ENCODE measurements around the gene SH3RF2.

Gene SH3RF2

DNA sequence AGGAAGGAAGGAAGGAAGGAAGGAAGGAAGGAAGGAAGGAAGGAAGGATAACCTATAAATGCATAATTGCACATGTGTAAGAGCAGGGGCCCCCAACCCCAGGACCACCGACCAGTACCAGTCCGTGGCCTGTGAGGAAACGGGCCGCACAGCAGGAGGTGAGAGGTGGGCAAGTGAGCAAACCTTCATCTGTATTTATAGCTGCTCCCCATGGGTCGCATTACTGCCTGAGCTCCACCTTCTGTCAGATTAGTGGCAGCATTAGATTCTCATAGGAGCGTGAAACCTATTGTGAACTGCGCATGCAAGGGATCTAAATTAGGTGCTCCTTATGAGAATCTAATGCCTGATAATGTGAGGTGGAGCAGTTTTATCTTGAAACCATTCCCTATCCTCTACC is 66.1 kb downstream of the SH3RF2 start:
- no peak for DNase-seq (ENCODE audit: extremely low spot score)
- TF ChIP-seq, protein P1, sequence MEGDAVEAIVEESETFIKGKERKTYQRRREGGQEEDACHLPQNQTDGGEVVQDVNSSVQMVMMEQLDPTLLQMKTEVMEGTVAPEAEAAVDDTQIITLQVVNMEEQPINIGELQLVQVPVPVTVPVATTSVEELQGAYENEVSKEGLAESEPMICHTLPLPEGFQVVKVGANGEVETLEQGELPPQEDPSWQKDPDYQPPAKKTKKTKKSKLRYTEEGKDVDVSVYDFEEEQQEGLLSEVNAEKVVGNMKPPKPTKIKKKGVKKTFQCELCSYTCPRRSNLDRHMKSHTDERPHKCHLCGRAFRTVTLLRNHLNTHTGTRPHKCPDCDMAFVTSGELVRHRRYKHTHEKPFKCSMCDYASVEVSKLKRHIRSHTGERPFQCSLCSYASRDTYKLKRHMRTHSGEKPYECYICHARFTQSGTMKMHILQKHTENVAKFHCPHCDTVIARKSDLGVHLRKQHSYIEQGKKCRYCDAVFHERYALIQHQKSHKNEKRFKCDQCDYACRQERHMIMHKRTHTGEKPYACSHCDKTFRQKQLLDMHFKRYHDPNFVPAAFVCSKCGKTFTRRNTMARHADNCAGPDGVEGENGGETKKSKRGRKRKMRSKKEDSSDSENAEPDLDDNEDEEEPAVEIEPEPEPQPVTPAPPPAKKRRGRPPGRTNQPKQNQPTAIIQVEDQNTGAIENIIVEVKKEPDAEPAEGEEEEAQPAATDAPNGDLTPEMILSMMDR (IDR thresholded peaks at IDR 0.05; ENCODE audit: control extremely low read depth, extremely low read depth, low read depth, missing control alignments) = no peak
- CTCF ChIA-PET = no interaction called here
- POLR2A ChIA-PET = no interaction called here

DNA sequence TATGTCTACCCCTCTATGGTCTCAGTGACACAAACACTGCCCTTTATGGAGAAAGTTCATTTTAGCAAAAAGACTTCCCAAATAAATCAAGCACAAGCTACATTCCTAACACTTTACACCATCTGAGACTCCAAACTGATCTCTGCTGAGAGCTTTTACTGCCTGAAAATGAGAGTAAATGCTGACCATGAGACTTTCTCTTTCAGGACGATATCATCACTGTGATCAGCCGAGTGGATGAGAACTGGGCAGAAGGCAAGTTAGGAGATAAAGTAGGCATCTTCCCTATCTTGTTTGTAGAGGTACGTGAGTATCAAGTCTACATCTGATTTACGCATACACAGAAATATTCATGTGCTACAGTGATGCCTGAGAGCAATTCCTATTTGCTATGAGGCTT is 67.5 kb downstream of the SH3RF2 start:
- POLR2A ChIA-PET = no interaction called here
- DNase-seq (ENCODE audit: extremely low spot score) = no peak
- CTCF ChIA-PET = interaction anchor here (1.0 kb wide), 1 partner anchor 20 kb away, joined by 5 read pairs; no protein-coding TSS in a partner anchor
- TF ChIP-seq, protein P1 (IDR thresholded peaks at IDR 0.05; ENCODE audit: control extremely low read depth, extremely low read depth, low read depth, missing control alignments) = no peak

DNA sequence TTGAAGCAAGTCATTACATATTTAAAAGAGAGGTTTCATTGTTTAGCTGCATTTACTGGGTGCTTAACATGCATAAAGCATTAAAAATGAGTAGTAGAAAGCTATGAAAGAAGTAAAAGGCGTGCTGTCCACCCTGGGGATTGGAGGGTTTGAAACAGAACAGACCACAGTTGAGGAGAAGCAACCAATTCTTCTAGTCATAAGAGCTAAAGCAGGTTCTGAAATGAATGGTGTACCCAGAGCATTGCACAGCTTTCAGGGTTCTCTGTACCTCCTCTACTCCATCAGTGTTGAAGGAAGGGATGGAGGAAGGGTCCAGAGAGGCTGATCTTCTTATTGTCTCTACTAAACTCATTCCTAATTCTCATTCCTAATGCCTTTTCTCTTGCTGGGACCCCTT is 68.9 kb downstream of the SH3RF2 start:
- no peak for DNase-seq (ENCODE audit: extremely low spot score)
- TF ChIP-seq, protein P1 (IDR thresholded peaks at IDR 0.05; ENCODE audit: control extremely low read depth, extremely low read depth, low read depth, missing control alignments) = no peak
- CTCF ChIA-PET = interaction anchor here (1.5 kb wide), 1 partner anchor 21 kb away, joined by 3 read pairs; no protein-coding TSS in a partner anchor
- POLR2A ChIA-PET = no interaction called here

DNA sequence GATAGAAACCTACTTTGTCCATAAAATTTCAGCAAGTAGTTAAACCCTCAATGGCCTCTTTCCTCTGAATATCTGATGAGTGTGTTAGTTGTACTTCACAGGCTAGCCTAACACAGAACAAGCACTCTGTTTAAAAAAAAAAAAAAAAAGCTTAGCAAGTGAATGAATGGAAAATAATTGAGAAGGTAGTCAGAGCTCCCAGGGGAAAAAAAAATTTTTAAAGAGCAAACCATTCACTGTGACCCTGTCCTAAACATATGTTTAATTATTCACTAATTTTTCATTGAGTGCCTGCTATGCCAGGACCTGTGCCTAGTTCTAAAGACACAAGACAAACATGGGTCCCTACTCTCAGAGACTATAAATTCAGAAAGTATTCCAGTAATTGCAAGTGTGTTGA is 69.3 kb downstream of the SH3RF2 start:
- DNase-seq (ENCODE audit: extremely low spot score) = no peak
- TF ChIP-seq, protein P1 (IDR thresholded peaks at IDR 0.05; ENCODE audit: control extremely low read depth, extremely low read depth, low read depth, missing control alignments) = no peak
- ChIA-PET CTCF (interaction anchor here (1.5 kb wide), 1 partner anchor 21 kb away, joined by 3 read pairs; no protein-coding TSS in a partner anchor), POLR2A (no interaction called here)

DNA sequence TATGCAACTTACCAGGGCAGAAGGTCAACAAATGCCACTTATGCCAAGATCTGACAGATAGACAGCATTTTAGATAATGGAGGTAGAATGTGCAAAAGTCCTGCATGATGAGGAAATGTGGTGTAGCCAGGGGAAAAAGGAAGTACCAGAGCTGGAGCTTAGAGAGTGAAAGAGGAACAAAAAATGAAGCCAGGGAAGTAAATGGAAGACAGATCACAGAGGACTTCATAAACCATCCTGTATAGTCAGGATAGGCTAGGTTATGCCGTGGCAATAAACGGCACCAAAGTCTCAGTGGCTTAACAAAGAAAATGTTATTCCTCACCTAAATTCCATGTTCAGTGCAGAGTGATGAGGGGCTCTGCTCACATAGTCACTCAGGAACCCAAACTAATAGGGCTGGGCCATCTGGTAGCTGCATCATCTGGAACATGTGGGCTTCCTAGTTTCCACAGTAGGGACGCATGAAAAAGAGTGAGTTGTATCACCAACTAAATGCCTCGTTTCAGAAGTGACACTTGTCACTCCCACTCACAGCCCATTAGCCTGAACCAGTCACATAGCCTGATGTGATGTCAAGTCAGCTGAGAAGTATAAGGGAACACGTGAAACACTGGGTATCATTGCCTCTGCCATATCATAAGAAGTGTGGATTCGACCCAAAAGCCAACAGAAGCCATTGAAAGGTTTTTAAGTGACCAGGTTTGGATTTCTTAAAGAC is 70.3 kb downstream of the SH3RF2 start:
- CTCF ChIA-PET = interaction anchor here (1.5 kb wide), 1 partner anchor 22 kb away, joined by 3 read pairs; no protein-coding TSS in a partner anchor
- TF ChIP-seq, protein P1 (IDR thresholded peaks at IDR 0.05; ENCODE audit: control extremely low read depth, extremely low read depth, low read depth, missing control alignments) = no peak
- no peak for DNase-seq (ENCODE audit: extremely low spot score)
- POLR2A ChIA-PET = no interaction called here

DNA sequence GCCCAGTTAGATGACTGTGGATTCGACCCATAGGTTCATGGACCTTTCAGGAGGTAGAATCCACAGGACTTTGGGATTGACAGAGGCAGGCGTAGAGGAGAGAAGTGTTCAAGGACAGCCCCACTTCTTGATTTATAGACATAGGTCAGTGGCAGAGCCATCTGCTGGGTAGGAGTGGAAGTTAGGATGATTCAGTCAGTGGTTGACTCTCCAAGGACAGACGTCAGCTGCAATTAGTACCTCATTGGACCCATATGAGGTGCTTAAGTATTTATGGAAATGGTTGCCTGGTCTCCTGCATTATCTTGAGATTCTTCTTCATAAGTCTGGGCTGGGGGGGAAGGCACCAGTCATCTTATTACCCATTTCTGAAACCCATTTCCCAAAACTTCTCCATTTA is 70.9 kb downstream of the SH3RF2 start:
- DNase-seq (ENCODE audit: extremely low spot score) = no peak
- CTCF ChIA-PET = no interaction called here
- TF ChIP-seq, protein P1 (IDR thresholded peaks at IDR 0.05; ENCODE audit: control extremely low read depth, extremely low read depth, low read depth, missing control alignments) = no peak
- POLR2A ChIA-PET = no interaction called here

Measured in GM10248 (cell line).